IgD-negative memory B cell (primary cell): ENCODE measurements around the gene DNPH1. TPM values are rescaled to one million over a fixed set of nuclear protein-coding genes. Genes with fewer than 3 reads are reported as not detected.

ENCODE experiments used
- H3K27ac Mint-ChIP-seq, 3 donors: one replicate each; pipeline ENCODE4 v1.8.0; 2020 to 2022; ENCODE audit warnings: mild to moderate bottlenecking in 3 of 3, mixed read lengths in 3 of 3, moderate library complexity in 1 of 3
- H3K27me3 Mint-ChIP-seq: one replicate; pipeline ENCODE4 v1.8.0; 2021; ENCODE audit warnings: mixed read lengths
- H3K36me3 Mint-ChIP-seq: one replicate; pipeline ENCODE4 v1.8.0; 2020; ENCODE audit warnings: mild to moderate bottlenecking, mixed read lengths
- H3K4me1 Mint-ChIP-seq, 3 donors: one replicate each; pipeline ENCODE4 v1.8.0; 2020 to 2022; ENCODE audit warnings: mixed read lengths in 3 of 3, mild to moderate bottlenecking in 1 of 3
- H3K4me3 Mint-ChIP-seq, 4 donors: one replicate each; pipeline ENCODE4 v1.8.0; 2020 to 2022; ENCODE audit warnings: mild to moderate bottlenecking in 4 of 4, mixed read lengths in 4 of 4, moderate library complexity in 3 of 4
- H3K9me3 Mint-ChIP-seq, 3 donors: one replicate each; pipeline ENCODE4 v1.8.0; 2020 to 2021; ENCODE audit warnings: mixed read lengths in 3 of 3, mild to moderate bottlenecking in 1 of 3
- polyA plus RNA-seq: library from polyadenylated mRNA; unstranded; fragments of 300-500 nt; fragmentation: Illumina TruSeq; gene quantifications from one replicate; pipeline ENCODE4 v1.2.3, GENCODE V29; 2021

DNPH1 gene
- polyA plus RNA-seq, 1 donor from 2014 or later = 125 TPM

GRCh38 chr6:43242908-43243663 is 13.8 kb upstream of the DNPH1 start, which contains the start of gene TTBK1:
Gene TTBK1, plus strand, starts transcription at chr6:43243481. Its CDS starts 3,180 bp downstream, at chr6:43246661.
- Mint-ChIP-seq H3K4me3 (no peak within 1 kb of the TSS), H3K27ac (no peak within 1 kb of the TSS), H3K4me1 (peaks cover 0 to 10% (median 9%) of the 10 kb centered on the region in 3 donors), H3K9me3 (peaks cover 2 to 5% (median 4%) of the 10 kb centered on the region in 3 donors), H3K27me3 (peaks cover 22% of the 10 kb centered on the region), H3K36me3 (no peaks in the 10 kb centered on the region)

- Mint-ChIP-seq H3K4me1 (peaks cover 0 to 3% (median under 1%) of the 10 kb centered on the region in 3 donors), H3K4me3 (no peak overlapping the region), H3K27ac (no peak overlapping the region), H3K9me3 (peaks cover 2 to 5% (median 4%) of the 10 kb centered on the region in 3 donors), H3K36me3 (no peaks in the 10 kb centered on the region), H3K27me3 (peaks cover 18% of the 10 kb centered on the region)
These were observed 12.2 kb upstream of the DNPH1 start for GRCh38 chr6:43241446-43241845.

GRCh38 chr6:43240950-43241349 is 11.7 kb upstream of the DNPH1 start:
- Mint-ChIP-seq H3K27me3 (peaks cover 18% of the 10 kb centered on the region), H3K4me3 (no peak overlapping the region), H3K4me1 (no peaks in the 10 kb centered on the region)

GRCh38 chr6:43239054-43239453 is 9.8 kb upstream of the DNPH1 start:
- peaks cover 1% of the 10 kb centered on the region for H3K36me3 Mint-ChIP-seq
- peaks cover 18% of the 10 kb centered on the region for H3K27me3 Mint-ChIP-seq
- H3K9me3 Mint-ChIP-seq = peaks cover 2 to 5% (median 4%) of the 10 kb centered on the region in 3 donors
- H3K4me3 Mint-ChIP-seq = peak overlapping the region in 1 of 4 donors; percentile 6
- H3K27ac Mint-ChIP-seq = no peak overlapping the region
- no peaks in the 10 kb centered on the region for H3K4me1 Mint-ChIP-seq

More at GRCh38 chr6:43240950-43241349, 11.7 kb upstream of the DNPH1 start:
- Mint-ChIP-seq H3K9me3 (peaks cover 2 to 5% (median 4%) of the 10 kb centered on the region in 3 donors), H3K27ac (no peak overlapping the region), H3K36me3 (peaks cover 1% of the 10 kb centered on the region)

- Mint-ChIP-seq H3K27ac (no peak overlapping the region), H3K9me3 (peaks cover 2 to 5% (median 4%) of the 10 kb centered on the region in 3 donors)
These were observed 6.6 kb upstream of the DNPH1 start for GRCh38 chr6:43235841-43236240.

GRCh38 chr6:43231735-43232450 is 2.6 kb upstream of the DNPH1 start:
- Mint-ChIP-seq H3K4me3 (peak overlapping the region in 1 of 4 donors; percentile 66), H3K36me3 (peaks cover 3% of the 10 kb centered on the region), H3K9me3 (no peaks in the 10 kb centered on the region), H3K4me1 (peaks cover 0 to 13% (median 8%) of the 10 kb centered on the region in 3 donors), H3K27me3 (peaks cover 3% of the 10 kb centered on the region), H3K27ac (no peak overlapping the region)

More at GRCh38 chr6:43235841-43236240, 6.6 kb upstream of the DNPH1 start:
- Mint-ChIP-seq H3K36me3 (peaks cover 1% of the 10 kb centered on the region), H3K27me3 (peaks cover 15% of the 10 kb centered on the region), H3K4me3 (no peak overlapping the region), H3K4me1 (no peaks in the 10 kb centered on the region)

GRCh38 chr6:43231053-43231452 is 1.8 kb upstream of the DNPH1 start:
- H3K4me3 Mint-ChIP-seq = peak overlapping the region in 1 of 4 donors; percentile 66
- H3K27me3 Mint-ChIP-seq = peaks cover 3% of the 10 kb centered on the region
- H3K4me1 Mint-ChIP-seq = peaks cover 0 to 13% (median 12%) of the 10 kb centered on the region in 3 donors
- no peaks in the 10 kb centered on the region for H3K9me3 Mint-ChIP-seq
- H3K27ac Mint-ChIP-seq = no peak overlapping the region
- peaks cover 1% of the 10 kb centered on the region for H3K36me3 Mint-ChIP-seq

GRCh38 chr6:43229803-43230620 is 731 bp upstream of the DNPH1 start:
- Mint-ChIP-seq H3K9me3 (no peaks in the 10 kb centered on the region), H3K4me3 (peak overlapping the region; percentile 81 to 93 (median 86)), H3K4me1 (peaks cover 5 to 16% (median 13%) of the 10 kb centered on the region in 3 donors), H3K36me3 (peaks cover 1% of the 10 kb centered on the region), H3K27me3 (peaks cover 3% of the 10 kb centered on the region), H3K27ac (peak overlapping the region; percentile 59 to 81 (median 76))

GRCh38 chr6:43226192-43226851 is 3.0 kb downstream of the DNPH1 start:
- Mint-ChIP-seq H3K9me3 (no peaks in the 10 kb centered on the region), H3K36me3 (peaks cover 4% of the 10 kb centered on the region), H3K4me3 (peak overlapping the region in 3 of 4 donors; percentile 67 to 88 (median 68)), H3K27me3 (peaks cover 2% of the 10 kb centered on the region), H3K4me1 (peaks cover 17 to 34% (median 30%) of the 10 kb centered on the region in 3 donors), H3K27ac (peak overlapping the region; percentile 87 to 100 (median 97))

- H3K27ac Mint-ChIP-seq = peak overlapping the region; percentile 97 to 100 (median 100)
- peaks cover 3% of the 10 kb centered on the region for H3K36me3 Mint-ChIP-seq
- peak overlapping the region in 2 of 4 donors; percentile 30 to 42 for H3K4me3 Mint-ChIP-seq
- peaks cover 2% of the 10 kb centered on the region for H3K27me3 Mint-ChIP-seq
- no peaks in the 10 kb centered on the region for H3K9me3 Mint-ChIP-seq
- peaks cover 17 to 27% (median 24%) of the 10 kb centered on the region in 3 donors for H3K4me1 Mint-ChIP-seq
These were observed 6.1 kb downstream of the DNPH1 start for GRCh38 chr6:43223175-43223574.

- no peaks in the 10 kb centered on the region for H3K9me3 Mint-ChIP-seq
- peaks cover 19 to 26% (median 20%) of the 10 kb centered on the region in 3 donors for H3K4me1 Mint-ChIP-seq
- H3K36me3 Mint-ChIP-seq = peaks cover 3% of the 10 kb centered on the region
- peak overlapping the region in 2 of 4 donors; percentile 30 to 42 for H3K4me3 Mint-ChIP-seq
- H3K27ac Mint-ChIP-seq = peak overlapping the region; percentile 97 to 100 (median 100)
- H3K27me3 Mint-ChIP-seq = peaks cover 2% of the 10 kb centered on the region
These were observed 6.7 kb downstream of the DNPH1 start for GRCh38 chr6:43222418-43223059.

GRCh38 chr6:43221046-43221972 is 8.0 kb downstream of the DNPH1 start:
- Mint-ChIP-seq H3K27me3 (peaks cover 2% of the 10 kb centered on the region), H3K4me3 (peak overlapping the region in 1 of 4 donors; percentile 20), H3K4me1 (peaks cover 19 to 24% (median 22%) of the 10 kb centered on the region in 3 donors), H3K36me3 (peaks cover 7% of the 10 kb centered on the region), H3K9me3 (no peaks in the 10 kb centered on the region), H3K27ac (peak overlapping the region in 2 of 3 donors; percentile 39 to 97)
